Measurements from ENCODE around the gene AREG.
A peak's percentile ranks its signal among the peaks of the same experiment; 100 is the strongest.

DNA sequence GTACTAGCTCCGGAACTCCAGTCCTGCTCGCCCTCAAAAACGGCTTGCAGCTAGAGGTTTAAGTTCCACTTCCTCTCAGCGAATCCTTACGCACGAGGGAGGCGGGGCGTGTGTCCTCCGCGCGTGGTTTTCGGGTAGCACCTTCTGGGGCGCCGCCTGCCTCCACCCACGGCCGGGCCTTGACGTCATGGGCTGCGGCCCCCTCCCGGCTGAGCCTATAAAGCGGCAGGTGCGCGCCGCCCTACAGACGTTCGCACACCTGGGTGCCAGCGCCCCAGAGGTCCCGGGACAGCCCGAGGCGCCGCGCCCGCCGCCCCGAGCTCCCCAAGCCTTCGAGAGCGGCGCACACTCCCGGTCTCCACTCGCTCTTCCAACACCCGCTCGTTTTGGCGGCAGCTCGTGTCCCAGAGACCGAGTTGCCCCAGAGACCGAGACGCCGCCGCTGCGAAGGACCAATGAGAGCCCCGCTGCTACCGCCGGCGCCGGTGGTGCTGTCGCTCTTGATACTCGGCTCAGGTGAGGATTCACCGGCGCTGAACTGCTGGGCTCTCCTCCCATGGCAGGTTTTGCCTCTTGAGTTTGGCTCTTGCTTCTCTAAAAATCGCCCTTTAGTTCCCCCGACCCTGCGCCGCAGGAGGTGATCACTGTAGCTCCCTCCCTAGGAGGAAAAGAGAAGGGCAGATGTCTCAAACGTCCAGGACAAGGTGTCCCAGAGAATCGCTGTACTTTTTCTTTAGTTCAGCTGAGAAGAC, at the start of gene AREG:
- no peak for TF ChIP-seq POLR2A (IDR thresholded peaks at IDR 0.05; ENCODE audit: low read depth, low read length)
- TF ChIP-seq POLR2AphosphoS5 (IDR thresholded peaks at IDR 0.05; ENCODE audit: low read depth, low read length): no peak
- no peak for TF ChIP-seq TAF1 (IDR thresholded peaks at IDR 0.05; ENCODE audit: low read depth, low read length)
- no peak for TF ChIP-seq POU2F2 (IDR thresholded peaks at IDR 0.05; ENCODE audit: low read depth, low read length)
- TF ChIP-seq PAX5 (IDR thresholded peaks at IDR 0.05; ENCODE audit: insufficient read depth, low read length, severe bottlenecking): no peak
- TF ChIP-seq SPI1 (IDR thresholded peaks at IDR 0.05; ENCODE audit: low read depth, low read length): peak; percentile 88

All from GM12891 (cell line).